GM23248 (cell line): ENCODE data around the gene CACNA1C.

Source experiments
- EZH2 ChIP-seq: fragments of 200-600 bp; sonication (generic); IDR thresholded peaks from 2 replicates; pipeline ENCODE4 v1.6.1; 2018; ENCODE audit warnings: antibody characterized with exemption, mild to moderate bottlenecking; ENCODE audit not compliant: insufficient read depth, poor library complexity, severe bottlenecking
- EZH2phosphoT487 ChIP-seq: fragments of 200-600 bp; sonication (generic); IDR thresholded peaks from 2 replicates; pipeline ENCODE4 v1.6.1; 2018; ENCODE audit warnings: antibody characterized with exemption, moderate library complexity, mild to moderate bottlenecking, low read depth; ENCODE audit not compliant: insufficient read depth

- TF ChIP-seq EZH2 (no peak), EZH2phosphoT487 (no peak)
Observed at GRCh38 chr12:2211119-2211518, 158.3 kb downstream of the CACNA1C start.
